Esophagus muscularis mucosa (tissue), 4 donors: ENCODE data around the gene HHATL.

Source experiments
- CTCF ChIP-seq, 3 experiments: fragments of 200-600 bp in 2 of 3; fragments of 450-650 bp in 1 of 3; sonication (generic) in 2 of 3; IDR thresholded peaks; one replicate each; pipeline ENCODE4 v1.5.1; 2017 to 2019; ENCODE audit warnings: antibody characterized with exemption in 3 of 3, mild to moderate bottlenecking in 2 of 3, moderate library complexity in 1 of 3
- EP300 ChIP-seq: sonication (generic); formaldehyde crosslinking; IDR thresholded peaks from one replicate; pipeline ENCODE4 v1.6.1; 2017; ENCODE audit warnings: antibody characterized with exemption
- POLR2A ChIP-seq: fragments of 450-650 bp; IDR thresholded peaks from one replicate; pipeline ENCODE4 v1.6.1; 2017; ENCODE audit warnings: antibody characterized with exemption, moderate library complexity, mild to moderate bottlenecking, low read depth
- POLR2AphosphoS5 ChIP-seq, 2 donors: sonication (generic); formaldehyde crosslinking; IDR thresholded peaks; one replicate each; pipeline ENCODE4 v1.6.1; 2017; ENCODE audit warnings: antibody characterized with exemption in 2 of 2

DNA sequence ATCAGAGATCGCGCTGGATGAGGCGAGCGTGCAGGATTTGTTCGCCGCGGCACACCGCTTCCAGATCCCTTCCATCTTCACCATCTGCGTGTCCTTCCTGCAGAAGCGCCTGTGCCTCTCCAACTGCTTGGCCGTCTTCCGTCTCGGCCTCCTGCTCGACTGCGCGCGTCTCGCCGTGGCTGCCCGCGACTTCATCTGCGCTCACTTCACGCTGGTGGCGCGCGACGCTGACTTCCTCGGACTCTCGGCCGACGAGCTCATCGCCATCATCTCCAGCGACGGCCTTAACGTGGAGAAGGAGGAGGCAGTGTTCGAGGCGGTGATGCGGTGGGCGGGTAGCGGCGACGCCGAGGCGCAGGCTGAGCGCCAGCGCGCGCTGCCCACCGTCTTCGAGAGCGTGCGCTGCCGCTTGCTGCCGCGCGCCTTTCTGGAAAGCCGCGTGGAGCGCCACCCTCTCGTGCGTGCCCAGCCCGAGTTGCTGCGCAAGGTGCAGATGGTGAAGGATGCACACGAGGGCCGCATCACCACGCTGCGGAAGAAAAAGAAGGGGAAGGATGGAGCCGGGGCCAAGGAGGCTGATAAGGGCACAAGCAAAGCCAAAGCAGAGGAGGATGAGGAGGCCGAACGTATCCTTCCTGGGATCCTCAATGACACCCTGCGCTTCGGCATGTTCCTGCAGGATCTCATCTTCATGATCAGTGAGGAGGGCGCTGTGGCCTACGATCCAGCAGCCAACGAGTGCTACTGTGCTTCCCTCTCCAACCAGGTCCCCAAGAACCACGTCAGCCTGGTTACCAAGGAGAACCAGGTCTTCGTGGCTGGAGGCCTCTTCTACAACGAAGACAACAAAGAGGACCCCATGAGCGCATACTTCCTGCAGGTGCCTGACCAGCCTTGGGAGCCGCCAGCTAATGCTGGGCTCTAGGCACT, 16.4 kb downstream of the HHATL start:
- no peak for TF ChIP-seq CTCF (IDR thresholded peaks at IDR 0.05)
- TF ChIP-seq POLR2AphosphoS5 (IDR thresholded peaks at IDR 0.05), result no peak
- TF ChIP-seq EP300, result no peak
- TF ChIP-seq POLR2A, result no peak
